Liver (tissue), 9 donors: ENCODE data around the gene CCDC158. TPM values are rescaled to one million over a fixed set of nuclear protein-coding genes. Genes with fewer than 3 reads are reported as not detected.

ENCODE experiments used
- DNase-seq: peaks from one replicate; pipeline ENCODE4 v3.0.0-alpha.2; 2017; ENCODE audit warnings: low spot score
- H3K27ac ChIP-seq, 2 donors: one replicate each; pipeline ENCODE4 v1.7.0; 2013; ENCODE audit warnings: inconsistent platforms in 2 of 2, low read length in 2 of 2, control low read depth in 1 of 2, low read depth in 1 of 2, mild to moderate bottlenecking in 1 of 2
- H3K27me3 ChIP-seq, 4 donors: one replicate each; pipeline versions ENCODE4 v1.6.1 to v1.7.0; 2013; ENCODE audit warnings: low read length in 3 of 4, inconsistent platforms in 1 of 4, mild to moderate bottlenecking in 1 of 4, moderate library complexity in 1 of 4; ENCODE audit not compliant: control insufficient read depth in 4 of 4, insufficient read depth in 4 of 4
- H3K36me3 ChIP-seq, 4 donors: one replicate each; pipeline versions ENCODE4 v1.6.1 to v1.7.0; 2013; ENCODE audit warnings: low read length in 3 of 4, mild to moderate bottlenecking in 3 of 4, low read depth in 1 of 4, moderate library complexity in 1 of 4; ENCODE audit not compliant: control insufficient read depth in 4 of 4, insufficient read depth in 3 of 4
- H3K4me1 ChIP-seq, 4 donors: one replicate each; pipeline versions ENCODE4 v1.6.1 to v1.7.0; 2013; ENCODE audit warnings: low read length in 3 of 4, mild to moderate bottlenecking in 3 of 4, moderate library complexity in 1 of 4; ENCODE audit not compliant: control insufficient read depth in 4 of 4, insufficient read depth in 4 of 4
- H3K4me3 ChIP-seq, 3 donors: one replicate each; pipeline versions ENCODE4 v1.6.1 to v1.7.0; 2013; ENCODE audit warnings: low read length in 3 of 3, control low read depth in 1 of 3, low read depth in 1 of 3, mild to moderate bottlenecking in 1 of 3
- H3K9ac ChIP-seq, 2 donors: one replicate each; pipeline ENCODE4 v1.7.0; 2013; ENCODE audit warnings: low read length in 2 of 2, mild to moderate bottlenecking in 2 of 2, moderate library complexity in 2 of 2, control low read depth in 1 of 2, low read depth in 1 of 2
- H3K9me3 ChIP-seq, 4 donors: one replicate each; pipeline versions ENCODE4 v1.6.1 to v1.7.0; 2013; ENCODE audit warnings: low read length in 3 of 4; ENCODE audit not compliant: control insufficient read depth in 4 of 4
- ATF3 ChIP-seq: IDR thresholded peaks from 2 replicates; pipeline ENCODE4 v1.6.1; 2016; ENCODE audit warnings: antibody characterized with exemption
- CTCF ChIP-seq: fragments of 150-350 bp; IDR thresholded peaks from 2 replicates; pipeline ENCODE4 v1.5.1; 2017; ENCODE audit warnings: improper control_type of control experiment, low read depth, low read length; ENCODE audit not compliant: missing input control
- EGR1 ChIP-seq, 2 donors: IDR thresholded peaks; 2 replicates each; pipeline ENCODE4 v1.6.1; 2016 to 2018; ENCODE audit warnings: antibody characterized with exemption in 2 of 2, low read depth in 2 of 2
- FOXA1 ChIP-seq: IDR thresholded peaks from 2 replicates; pipeline ENCODE4 v1.6.1; 2016; ENCODE audit warnings: antibody characterized with exemption
- FOXA2 ChIP-seq: IDR thresholded peaks from 2 replicates; pipeline ENCODE4 v1.6.1; 2016; ENCODE audit warnings: antibody characterized with exemption
- GABPA ChIP-seq, 2 donors: IDR thresholded peaks in 1 of 2; conservative IDR thresholded peaks in 1 of 2; 2 replicates each; pipeline ENCODE4 v1.6.1; 2016; ENCODE audit warnings: antibody characterized with exemption in 2 of 2, mild to moderate bottlenecking in 1 of 2, moderate library complexity in 1 of 2
- HNF4A ChIP-seq, 2 donors: conservative IDR thresholded peaks; 2 replicates each; pipeline ENCODE4 v1.6.1; 2016; ENCODE audit warnings: antibody characterized with exemption in 2 of 2, mild to moderate bottlenecking in 2 of 2
- JUND ChIP-seq, 2 donors: IDR thresholded peaks; 2 replicates each; pipeline ENCODE4 v1.6.1; 2016; ENCODE audit warnings: antibody characterized with exemption in 2 of 2
- MAX ChIP-seq: IDR thresholded peaks from 2 replicates; pipeline ENCODE4 v1.6.1; 2016; ENCODE audit warnings: antibody characterized with exemption
- NR2F2 ChIP-seq: IDR thresholded peaks from 2 replicates; pipeline ENCODE4 v1.6.1; 2016; ENCODE audit warnings: antibody characterized with exemption
- RAD21 ChIP-seq, 2 donors: IDR thresholded peaks; 2 replicates each; pipeline ENCODE4 v1.6.1; 2016; ENCODE audit warnings: antibody characterized with exemption in 2 of 2, mild to moderate bottlenecking in 2 of 2
- REST ChIP-seq: IDR thresholded peaks from 2 replicates; pipeline ENCODE4 v1.6.1; 2016; ENCODE audit warnings: antibody characterized with exemption, mild to moderate bottlenecking
- SP1 ChIP-seq: IDR thresholded peaks from 2 replicates; pipeline ENCODE4 v1.6.1; 2018; ENCODE audit warnings: antibody characterized with exemption, mild to moderate bottlenecking
- TAF1 ChIP-seq: conservative IDR thresholded peaks from 2 replicates; pipeline ENCODE4 v1.6.1; 2016; ENCODE audit warnings: antibody characterized with exemption, mild to moderate bottlenecking
- YY1 ChIP-seq: IDR thresholded peaks from 2 replicates; pipeline ENCODE4 v1.6.1; 2016; ENCODE audit warnings: antibody characterized with exemption, mild to moderate bottlenecking
- ZBTB33 ChIP-seq: IDR thresholded peaks from 2 replicates; pipeline ENCODE4 v1.6.1; 2016; ENCODE audit warnings: antibody characterized with exemption
- WGBS: extraction: QIAGEN DNeasy Blood & Tissue Kit; methylation state at CpG from one replicate; pipeline ENCODE4 v1.1.7; 2013; 5-methylcytosine and 5-hydroxymethylcytosine counted together
- polyA plus RNA-seq, 2 donors: library from polyadenylated mRNA; stranded (reverse) in 1 of 2; unstranded in 1 of 2; fragments of 200-250 nt in 1 of 2; fragments of >200 nt in 1 of 2; fragmentation: Nextera tagmentation in 1 of 2; extraction: Ambion mirVana in 1 of 2; gene quantifications; one replicate each; pipeline versions ENCODE4 v1.2.1 to v1.2.3, GENCODE V29; 2013 to 2015
- total RNA-seq, 2 donors: library from RNA; depleted of rRNA; stranded (reverse); fragments of >200 nt; gene quantifications; one replicate each; pipeline ENCODE4 v1.2.3, GENCODE V29; 2014
- donor health status: healthy.
- donor health status: healthy.
- donor health status: healthy.
- donor health status: healthy.
- donor health status: healthy.

CCDC158 gene
- total and polyA plus RNA-seq, 4 donors = 0.28 to 4.0 (median 1.1) TPM

- TF ChIP-seq RAD21 (IDR thresholded peaks at IDR 0.05) = no peak
- TF ChIP-seq REST = no peak
- TF ChIP-seq ATF3 = no peak
- TF ChIP-seq GABPA (IDR thresholded peaks at IDR 0.05 in 1 of 2, conservative IDR thresholded peaks at IDR 0.05 in 1 of 2) = no peak
- TF ChIP-seq TAF1 = no peak
- TF ChIP-seq EGR1 (IDR thresholded peaks at IDR 0.05; ENCODE audit: low read depth in 2 of 2) = no peak
- no peak for TF ChIP-seq SP1
- no peak for TF ChIP-seq FOXA2
- no peak for TF ChIP-seq NR2F2
- no peak for TF ChIP-seq YY1
- no peak for TF ChIP-seq MAX
- no peak for TF ChIP-seq HNF4A (conservative IDR thresholded peaks at IDR 0.05)
- TF ChIP-seq JUND (IDR thresholded peaks at IDR 0.05) = no peak
- TF ChIP-seq ZBTB33 = no peak
- TF ChIP-seq FOXA1 = no peak
- TF ChIP-seq CTCF = no peak
- Histone ChIP-seq H3K4me1 (no peaks in the 10 kb centered on the region), H3K36me3 (no peaks in the 10 kb centered on the region), H3K4me3 (no peak overlapping the region), H3K27ac (no peak overlapping the region), H3K9ac (no peak overlapping the region), H3K27me3 (no peaks in the 10 kb centered on the region), H3K9me3 (no peaks in the 10 kb centered on the region)
- WGBS = 61% methylated on average over 5 of the region's 5 CpGs
- DNase-seq = no peak
Observed at GRCh38 chr4:76407440-76408119, 13.4 kb downstream of the CCDC158 start.
